Amniotic epithelial cell (primary cell): ENCODE data around the gene FUBP3.
"Not testable (repeated sequence)": the region's sequence is repeated elsewhere in the genome, so short reads cannot be mapped to it uniquely, and the experiment has no call there.

Experiments used
- DNase-seq: peaks from one replicate; pipeline ENCODE4 v3.0.0-alpha.2; 2010; ENCODE audit warnings: low read depth

The FUBP3 gene

GRCh38 chr9:130682421-130683121 is 103.2 kb downstream of the FUBP3 start:
- DNase-seq: peak; percentile 60

GRCh38 chr9:130685104-130685503 is 105.7 kb downstream of the FUBP3 start:
- no peak for DNase-seq

- DNase-seq: not testable (repeated sequence)
Measured at GRCh38 chr9:130685945-130686344, 106.6 kb downstream of the FUBP3 start.

- no peak for DNase-seq
Measured at GRCh38 chr9:130687615-130688014, 108.2 kb downstream of the FUBP3 start.
